HFFc6 (cell line): Measurements from ENCODE around the gene B3GALNT2. TPM values are rescaled to one million over a fixed set of nuclear protein-coding genes. Genes with fewer than 3 reads are reported as not detected.
A peak's percentile ranks its signal among the peaks of the same experiment; 100 is the strongest.

Experiments used
- DNase-seq: peaks from one replicate; pipeline ENCODE4 v3.0.0-alpha.2; 2018
- H3K27ac Mint-ChIP-seq: 2 replicates; pipeline ENCODE4 v1.8.0; 2020; ENCODE audit warnings: mild to moderate bottlenecking, mixed read lengths
- H3K27me3 Mint-ChIP-seq: 2 replicates; pipeline ENCODE4 v1.8.0; 2021; ENCODE audit warnings: mild to moderate bottlenecking, moderate library complexity, mixed read lengths; ENCODE audit not compliant: insufficient read depth
- H3K36me3 Mint-ChIP-seq: 2 replicates; pipeline ENCODE4 v1.8.0; 2021; ENCODE audit warnings: low read depth, mixed read lengths
- H3K4me1 Mint-ChIP-seq: 2 replicates; pipeline ENCODE4 v1.8.0; 2020; ENCODE audit warnings: low read depth, mixed read lengths
- H3K4me3 Mint-ChIP-seq: 2 replicates; pipeline ENCODE4 v1.8.0; 2020; ENCODE audit warnings: mild to moderate bottlenecking, moderate library complexity, mixed read lengths
- H3K9me3 Mint-ChIP-seq: 2 replicates; pipeline ENCODE4 v1.8.0; 2020; ENCODE audit warnings: mild to moderate bottlenecking, mixed read lengths
- CTCF ChIP-seq: fragments of 200-600 bp; sonication (generic); IDR thresholded peaks from 2 replicates; pipeline ENCODE4 v1.5.0; 2021; ENCODE audit warnings: antibody characterized with exemption, mild to moderate bottlenecking
- total RNA-seq, 6 experiments: library from RNA; stranded (reverse); fragmentation: NEBNext Ultra II Directional; extraction: Animal tissue kit (Norgen Biotek cat#: 25700); gene quantifications; 2 replicates in 1 of 6; 3 replicates in 5 of 6; pipeline ENCODE4 v1.2.3, GENCODE V29; 2021

B3GALNT2 gene
- total RNA-seq, 6 experiments from 2014 or later: 27.1 to 32.5 (median 29.6) TPM

GRCh38 chr1:235421751-235422150 is 82.5 kb downstream of the B3GALNT2 start:
- no peak for DNase-seq
- Mint-ChIP-seq H3K4me3 (no peak overlapping the region), H3K9me3 (no peaks in the 10 kb centered on the region), H3K27me3 (no peaks in the 10 kb centered on the region; the same call in none of the 2 replicates), H3K27ac (no peak overlapping the region), H3K36me3 (no peaks in the 10 kb centered on the region), H3K4me1 (peaks cover 8% of the 10 kb centered on the region)
- no peak for TF ChIP-seq CTCF

- peak; percentile 85 for DNase-seq
- no peaks in the 10 kb centered on the region for H3K27me3 Mint-ChIP-seq
- H3K27ac Mint-ChIP-seq: peak overlapping the region; percentile 53
- peaks cover 18% of the 10 kb centered on the region for H3K4me1 Mint-ChIP-seq
- peaks cover 3% of the 10 kb centered on the region for H3K36me3 Mint-ChIP-seq
- H3K4me3 Mint-ChIP-seq: peak overlapping the region; percentile 13; the same call in 1 of the 2 replicates
- TF ChIP-seq CTCF: peak; percentile 96
- H3K9me3 Mint-ChIP-seq: no peaks in the 10 kb centered on the region
Measured at GRCh38 chr1:235417086-235417697, 87.1 kb downstream of the B3GALNT2 start.

- H3K27me3 Mint-ChIP-seq: no peaks in the 10 kb centered on the region
- H3K27ac Mint-ChIP-seq: peak overlapping the region; percentile 53
- H3K9me3 Mint-ChIP-seq: no peaks in the 10 kb centered on the region
- no peak for TF ChIP-seq CTCF
- H3K36me3 Mint-ChIP-seq: peaks cover 3% of the 10 kb centered on the region
- H3K4me3 Mint-ChIP-seq: peak overlapping the region; percentile 13; the same call in 1 of the 2 replicates
- peaks cover 21% of the 10 kb centered on the region for H3K4me1 Mint-ChIP-seq
- DNase-seq: peak; percentile 24
Measured at GRCh38 chr1:235416662-235417049, 87.6 kb downstream of the B3GALNT2 start.

- H3K4me3 Mint-ChIP-seq: no peak overlapping the region
- peaks cover 3% of the 10 kb centered on the region for H3K36me3 Mint-ChIP-seq
- peaks cover 26% of the 10 kb centered on the region for H3K4me1 Mint-ChIP-seq
- no peak overlapping the region for H3K27ac Mint-ChIP-seq
- peak; percentile 94 for TF ChIP-seq CTCF
- DNase-seq: peak; percentile 79
- no peaks in the 10 kb centered on the region for H3K9me3 Mint-ChIP-seq
- no peaks in the 10 kb centered on the region for H3K27me3 Mint-ChIP-seq
Measured at GRCh38 chr1:235415008-235415904, 89.0 kb downstream of the B3GALNT2 start.

- Mint-ChIP-seq H3K4me1 (peaks cover 35% of the 10 kb centered on the region), H3K27ac (peak overlapping the region; percentile 15; the same call in 1 of the 2 replicates), H3K27me3 (no peaks in the 10 kb centered on the region), H3K36me3 (peaks cover 3% of the 10 kb centered on the region), H3K9me3 (no peaks in the 10 kb centered on the region), H3K4me3 (no peak overlapping the region)
- no peak for TF ChIP-seq CTCF
- no peak for DNase-seq
Measured at GRCh38 chr1:235411489-235412486, 92.5 kb downstream of the B3GALNT2 start.
